SK-N-SH treated with all-trans-retinoic acid at 6 μM for 48 hours (cell line): ENCODE results near the gene GABARAP.
A peak's percentile ranks its signal among the peaks of the same experiment; 100 is the strongest.

Experiments used
- ATAC-seq: fragments of 200-7000 bp; cut with Tn5 transposase; 3 replicates; pipeline ENCODE4 v1.9.1; 2020; ENCODE audit warnings: mild to moderate bottlenecking, moderate library complexity
- ARNTL ChIP-seq: fragments of 450-650 bp; formaldehyde crosslinking; IDR thresholded peaks from 2 replicates; pipeline ENCODE4 v1.5.0; 2020; ENCODE audit warnings: low read depth, mild to moderate bottlenecking, moderate library complexity, borderline replicate concordance
- BACH2 ChIP-seq: fragments of 250-450 bp; sonication (Bioruptor Pico); IDR thresholded peaks from 2 replicates; pipeline ENCODE4 v1.9.0; 2021; ENCODE audit warnings: mild to moderate bottlenecking, borderline replicate concordance
- CSDC2 ChIP-seq: fragments of 250-450 bp; sonication (Bioruptor Pico); IDR thresholded peaks from 2 replicates; pipeline ENCODE4 v1.5.0; 2020; ENCODE audit warnings: mild to moderate bottlenecking, moderate library complexity
- ESRRG ChIP-seq: fragments of 250-450 bp; sonication (Bioruptor Pico); IDR thresholded peaks from 2 replicates; pipeline ENCODE4 v1.6.1; 2021; ENCODE audit warnings: mild to moderate bottlenecking
- GLIS3 ChIP-seq: fragments of 250-450 bp; sonication (Bioruptor Pico); IDR thresholded peaks from 2 replicates; pipeline ENCODE4 v1.5.0; 2020; ENCODE audit warnings: mild to moderate bottlenecking, moderate library complexity
- ISL1 ChIP-seq: fragments of 250-450 bp; sonication (Bioruptor Pico); IDR thresholded peaks from 2 replicates; pipeline ENCODE4 v2.1.2; 2022; ENCODE audit warnings: mild to moderate bottlenecking, moderate library complexity
- PATZ1 ChIP-seq: fragments of 250-450 bp; sonication (Bioruptor Pico); IDR thresholded peaks from 2 replicates; pipeline ENCODE4 v1.8.0; 2020; ENCODE audit warnings: mild to moderate bottlenecking, moderate library complexity, borderline replicate concordance
- POU6F1 ChIP-seq: fragments of 250-450 bp; sonication (Bioruptor Pico); IDR thresholded peaks from 2 replicates; pipeline ENCODE4 v1.8.0; 2021; ENCODE audit warnings: low read depth, mild to moderate bottlenecking, moderate library complexity, borderline replicate concordance
- PPARA ChIP-seq: fragments of 250-450 bp; sonication (Bioruptor Pico); IDR thresholded peaks from 2 replicates; pipeline ENCODE4 v1.5.0; 2020; ENCODE audit warnings: mild to moderate bottlenecking, borderline replicate concordance
- RARB ChIP-seq: fragments of 250-450 bp; sonication (Bioruptor Pico); IDR thresholded peaks from 2 replicates; pipeline ENCODE4 v1.8.0; 2021; ENCODE audit warnings: mild to moderate bottlenecking, moderate library complexity
- SNAI2 ChIP-seq: fragments of 250-450 bp; sonication (Bioruptor Pico); IDR thresholded peaks from 2 replicates; pipeline ENCODE4 v1.5.0; 2020; ENCODE audit warnings: mild to moderate bottlenecking, moderate library complexity
- TOX ChIP-seq: fragments of 250-450 bp; sonication (Bioruptor Pico); IDR thresholded peaks from 2 replicates; pipeline ENCODE4 v1.8.0; 2021; ENCODE audit warnings: mild to moderate bottlenecking, moderate library complexity, borderline replicate concordance
- TSHZ2 ChIP-seq: fragments of 250-450 bp; sonication (Bioruptor Pico); IDR thresholded peaks from 2 replicates; pipeline ENCODE4 v1.5.0; 2020; ENCODE audit warnings: mild to moderate bottlenecking, moderate library complexity
- ZC3H10 ChIP-seq: fragments of 250-450 bp; sonication (Bioruptor Pico); IDR thresholded peaks from 2 replicates; pipeline ENCODE4 v1.5.1; 2021; ENCODE audit warnings: mild to moderate bottlenecking, moderate library complexity
- ZFP3 ChIP-seq: fragments of 250-450 bp; sonication (Bioruptor Pico); IDR thresholded peaks from 2 replicates; pipeline ENCODE4 v1.5.0; 2020; ENCODE audit warnings: mild to moderate bottlenecking, moderate library complexity
- ZNF565 ChIP-seq: fragments of 450-650 bp; formaldehyde crosslinking; conservative IDR thresholded peaks from 2 replicates; pipeline ENCODE4 v1.5.0; 2020; ENCODE audit warnings: low read depth, mild to moderate bottlenecking, moderate library complexity
- ZNF70 ChIP-seq: fragments of 450-650 bp; formaldehyde crosslinking; IDR thresholded peaks from 2 replicates; pipeline ENCODE4 v1.5.0; 2020; ENCODE audit warnings: mild to moderate bottlenecking, moderate library complexity
- ZNF8 ChIP-seq: fragments of 450-650 bp; formaldehyde crosslinking; IDR thresholded peaks from 2 replicates; pipeline ENCODE4 v1.5.0; 2020; ENCODE audit warnings: mild to moderate bottlenecking, moderate library complexity

GABARAP gene

GRCh38 chr17:7217113-7217987, 24.9 kb downstream of the GABARAP start:
- TF ChIP-seq RARB (CRISPR knock-in tag): no peak
- no peak for TF ChIP-seq ESRRG (CRISPR knock-in tag)
- TF ChIP-seq GLIS3 (CRISPR knock-in tag): no peak
- no peak for TF ChIP-seq ARNTL (CRISPR knock-in tag)
- no peak for TF ChIP-seq ZNF70 (CRISPR knock-in tag)
- TF ChIP-seq PPARA (CRISPR knock-in tag): no peak
- no peak for TF ChIP-seq TOX
- no peak for TF ChIP-seq ZNF565 (CRISPR knock-in tag)
- no peak for TF ChIP-seq PATZ1
- no peak for TF ChIP-seq ZC3H10 (CRISPR knock-in tag)
- ATAC-seq: no peak

GRCh38 chr17:7216242-7217112, 25.8 kb downstream of the GABARAP start:
- TF ChIP-seq PPARA (CRISPR knock-in tag) (no peak), ZNF70 (CRISPR knock-in tag) (no peak), ZNF8 (CRISPR knock-in tag) (no peak), BACH2 (no peak), ZFP3 (no peak), ZC3H10 (CRISPR knock-in tag) (no peak), POU6F1 (no peak), ESRRG (CRISPR knock-in tag) (no peak), GLIS3 (CRISPR knock-in tag) (no peak), TSHZ2 (no peak), ISL1 (no peak), SNAI2 (no peak), RARB (CRISPR knock-in tag) (no peak), PATZ1 (no peak)
- no peak for ATAC-seq

GRCh38 chr17:7215652-7216180, 26.5 kb downstream of the GABARAP start:
- TF ChIP-seq GLIS3 (CRISPR knock-in tag) (no peak), CSDC2 (CRISPR knock-in tag) (no peak), ZNF70 (CRISPR knock-in tag) (no peak), ISL1 (no peak)
- 0 out of 3 replicates have a peak, but pooled peaks have one; percentile 4 for ATAC-seq
